ENCODE data around the gene CTNNAL1. TPM values are rescaled to one million over a fixed set of nuclear protein-coding genes. Genes with fewer than 3 reads are reported as not detected.

The CTNNAL1 gene
- total RNA-seq, 2 experiments from 2014 or later, result 4.9 to 5.3 TPM

- no peaks in the 10 kb centered on the region for H3K27me3 ChIP-seq (ENCODE audit: control insufficient read depth in 1 of 2, insufficient read depth in 2 of 2, low read length in 2 of 2)
- no peak overlapping the region for H3K4me3 ChIP-seq (ENCODE audit: low read length)
- TF ChIP-seq, protein P1, sequence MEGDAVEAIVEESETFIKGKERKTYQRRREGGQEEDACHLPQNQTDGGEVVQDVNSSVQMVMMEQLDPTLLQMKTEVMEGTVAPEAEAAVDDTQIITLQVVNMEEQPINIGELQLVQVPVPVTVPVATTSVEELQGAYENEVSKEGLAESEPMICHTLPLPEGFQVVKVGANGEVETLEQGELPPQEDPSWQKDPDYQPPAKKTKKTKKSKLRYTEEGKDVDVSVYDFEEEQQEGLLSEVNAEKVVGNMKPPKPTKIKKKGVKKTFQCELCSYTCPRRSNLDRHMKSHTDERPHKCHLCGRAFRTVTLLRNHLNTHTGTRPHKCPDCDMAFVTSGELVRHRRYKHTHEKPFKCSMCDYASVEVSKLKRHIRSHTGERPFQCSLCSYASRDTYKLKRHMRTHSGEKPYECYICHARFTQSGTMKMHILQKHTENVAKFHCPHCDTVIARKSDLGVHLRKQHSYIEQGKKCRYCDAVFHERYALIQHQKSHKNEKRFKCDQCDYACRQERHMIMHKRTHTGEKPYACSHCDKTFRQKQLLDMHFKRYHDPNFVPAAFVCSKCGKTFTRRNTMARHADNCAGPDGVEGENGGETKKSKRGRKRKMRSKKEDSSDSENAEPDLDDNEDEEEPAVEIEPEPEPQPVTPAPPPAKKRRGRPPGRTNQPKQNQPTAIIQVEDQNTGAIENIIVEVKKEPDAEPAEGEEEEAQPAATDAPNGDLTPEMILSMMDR (IDR thresholded peaks at IDR 0.05), result no peak
- intact Hi-C loops (cut with DNase I, micrococcal nuclease), result no loop called here
- no peak overlapping the region for H3K27ac ChIP-seq (ENCODE audit: low read depth in 1 of 2, low read length in 2 of 2)
- ATAC-seq (ENCODE audit: poor library complexity) (no peak), DNase-seq (no peak)
- ChIA-PET POLR2A (no interaction called here), CTCF (interaction anchor here (1.0 kb wide), 1 partner anchor 44 kb away, joined by 3 read pairs; no protein-coding TSS in a partner anchor)
- no peaks in the 10 kb centered on the region for H3K9me3 ChIP-seq (ENCODE audit: control insufficient read depth in 1 of 2, insufficient read depth in 1 of 2, low read length in 2 of 2)
- H3K27ac Mint-ChIP-seq, result no peak overlapping the region
- no peaks in the 10 kb centered on the region for H3K9me3 Mint-ChIP-seq
- peaks cover 53% of the 10 kb centered on the region for H3K36me3 ChIP-seq (ENCODE audit: insufficient read depth, low read length)
- no peaks in the 10 kb centered on the region for H3K27me3 Mint-ChIP-seq
- H3K36me3 Mint-ChIP-seq (ENCODE audit: low read depth), result peaks cover 85% of the 10 kb centered on the region
- H3K4me3 Mint-ChIP-seq, result no peak overlapping the region
- H3K4me1 ChIP-seq (ENCODE audit: insufficient read depth, low read length), result no peaks in the 10 kb centered on the region
- H3K4me1 Mint-ChIP-seq (ENCODE audit: low read depth), result no peaks in the 10 kb centered on the region
Observed at GRCh38 chr9:109033941-109034700, 20.8 kb upstream of the CTNNAL1 start.

- intact Hi-C loops (cut with DNase I, micrococcal nuclease), result no loop called here
- H3K4me3 ChIP-seq (ENCODE audit: low read length), result no peak overlapping the region
- TF ChIP-seq, protein P1 (IDR thresholded peaks at IDR 0.05), result no peak
- no peaks in the 10 kb centered on the region for H3K9me3 ChIP-seq (ENCODE audit: control insufficient read depth in 1 of 2, insufficient read depth in 1 of 2, low read length in 2 of 2)
- CTCF ChIA-PET, result no interaction called here
- POLR2A ChIA-PET, result no interaction called here
- H3K4me1 Mint-ChIP-seq (ENCODE audit: low read depth), result peaks cover 2% of the 10 kb centered on the region
- H3K36me3 ChIP-seq (ENCODE audit: insufficient read depth, low read length), result peaks cover 53% of the 10 kb centered on the region
- no peaks in the 10 kb centered on the region for H3K4me1 ChIP-seq (ENCODE audit: insufficient read depth, low read length)
- H3K27ac ChIP-seq (ENCODE audit: low read depth in 1 of 2, low read length in 2 of 2), result no peak overlapping the region
- H3K36me3 Mint-ChIP-seq (ENCODE audit: low read depth), result peaks cover 76% of the 10 kb centered on the region
- H3K27me3 ChIP-seq (ENCODE audit: control insufficient read depth in 1 of 2, insufficient read depth in 2 of 2, low read length in 2 of 2), result no peaks in the 10 kb centered on the region
- H3K27ac Mint-ChIP-seq, result no peak overlapping the region
- DNase-seq (no peak), ATAC-seq (ENCODE audit: poor library complexity) (no peak)
- no peaks in the 10 kb centered on the region for H3K9me3 Mint-ChIP-seq
- no peaks in the 10 kb centered on the region for H3K27me3 Mint-ChIP-seq
- no peak overlapping the region for H3K4me3 Mint-ChIP-seq
Observed at GRCh38 chr9:109031241-109031640, 17.9 kb upstream of the CTNNAL1 start.

DNA sequence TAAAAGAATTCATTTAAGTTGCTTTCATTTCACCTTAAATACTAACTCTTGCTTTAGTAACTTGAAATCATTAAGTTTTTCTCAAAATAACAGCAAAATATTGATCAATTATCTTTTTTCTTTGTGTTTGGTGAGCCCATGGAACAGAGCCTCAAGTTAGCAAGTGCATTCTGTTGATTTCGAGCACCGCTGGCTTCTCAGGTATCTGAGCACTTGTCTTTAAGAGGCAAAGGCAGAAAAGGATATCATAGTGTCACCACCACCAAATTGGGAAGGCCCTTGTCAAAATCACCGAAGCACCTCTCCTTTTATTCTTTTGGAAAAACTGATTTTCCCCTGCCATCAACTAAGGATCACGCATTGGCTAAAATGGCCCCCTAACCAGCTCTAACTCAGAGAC is 17.1 kb upstream of the CTNNAL1 start:
- no peak overlapping the region for H3K27ac Mint-ChIP-seq
- no peak for ATAC-seq (ENCODE audit: poor library complexity)
- intact Hi-C loops (cut with DNase I, micrococcal nuclease), result no loop called here

More for the DNA sequence above, 17.1 kb upstream of the CTNNAL1 start:
- Histone ChIP-seq H3K4me1 (ENCODE audit: insufficient read depth, low read length) (no peaks in the 10 kb centered on the region), H3K4me3 (ENCODE audit: low read length) (no peak overlapping the region), H3K36me3 (ENCODE audit: insufficient read depth, low read length) (peaks cover 50% of the 10 kb centered on the region), H3K27me3 (ENCODE audit: control insufficient read depth in 1 of 2, insufficient read depth in 2 of 2, low read length in 2 of 2) (no peaks in the 10 kb centered on the region), H3K27ac (ENCODE audit: low read depth in 1 of 2, low read length in 2 of 2) (no peak overlapping the region), H3K9me3 (ENCODE audit: control insufficient read depth in 1 of 2, insufficient read depth in 1 of 2, low read length in 2 of 2) (no peaks in the 10 kb centered on the region)
- POLR2A ChIA-PET, result no interaction called here
- H3K36me3 Mint-ChIP-seq (ENCODE audit: low read depth), result peaks cover 73% of the 10 kb centered on the region
- H3K4me3 Mint-ChIP-seq, result no peak overlapping the region
- no peaks in the 10 kb centered on the region for H3K27me3 Mint-ChIP-seq
- H3K9me3 Mint-ChIP-seq, result no peaks in the 10 kb centered on the region
- TF ChIP-seq, protein P1 (IDR thresholded peaks at IDR 0.05), result no peak
- DNase-seq, result no peak
- CTCF ChIA-PET, result no interaction called here
- H3K4me1 Mint-ChIP-seq (ENCODE audit: low read depth), result peaks cover 6% of the 10 kb centered on the region
